GM19468 (cell line): Measurements from ENCODE around the gene HSD17B12.

Experiments used
- ATAC-seq: cut with Tn5 transposase; IDR thresholded peaks from one replicate; pipeline ENCODE4 v1.9.1; 2021; ENCODE audit warnings: mild to moderate bottlenecking, moderate library complexity, moderate number of reproducible peaks; ENCODE audit not compliant: unreplicated experiment; ENCODE audit errors: extremely low read depth

HSD17B12 gene

DNA sequence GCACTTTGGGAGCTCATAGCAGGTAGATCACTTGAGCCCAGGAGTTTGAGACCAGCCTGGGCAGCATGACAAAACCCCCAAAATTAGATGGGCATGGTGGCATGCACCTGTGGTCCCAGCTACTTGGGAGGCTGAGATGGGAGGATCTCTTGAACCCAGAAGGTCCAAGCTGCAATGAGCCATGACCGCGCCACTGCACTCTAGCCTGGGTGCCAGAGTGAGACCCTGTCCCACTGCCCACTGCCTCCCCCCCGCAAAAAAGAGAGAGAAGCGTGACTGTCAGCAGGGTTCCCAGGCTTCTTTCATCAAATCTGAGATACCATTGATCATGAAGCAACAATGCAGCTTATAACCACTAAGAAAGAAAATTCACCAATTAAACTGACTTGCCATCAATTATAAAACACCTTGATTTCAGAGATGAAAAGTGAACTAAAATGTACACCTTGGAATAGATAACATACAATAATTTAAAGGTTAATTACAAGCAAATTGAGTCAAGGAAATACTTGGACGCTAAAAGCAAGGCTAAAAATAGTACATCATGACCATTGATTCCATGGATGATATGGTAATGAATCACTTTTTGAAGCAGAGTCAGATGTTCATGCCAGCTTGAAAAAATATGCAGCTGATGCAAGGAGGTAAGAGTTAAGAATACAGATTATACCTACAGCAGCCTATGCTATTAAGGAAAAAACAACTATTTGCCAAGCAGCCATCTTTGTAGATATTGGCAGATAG is 109.3 kb downstream of the HSD17B12 start:
- no peak for ATAC-seq

DNA sequence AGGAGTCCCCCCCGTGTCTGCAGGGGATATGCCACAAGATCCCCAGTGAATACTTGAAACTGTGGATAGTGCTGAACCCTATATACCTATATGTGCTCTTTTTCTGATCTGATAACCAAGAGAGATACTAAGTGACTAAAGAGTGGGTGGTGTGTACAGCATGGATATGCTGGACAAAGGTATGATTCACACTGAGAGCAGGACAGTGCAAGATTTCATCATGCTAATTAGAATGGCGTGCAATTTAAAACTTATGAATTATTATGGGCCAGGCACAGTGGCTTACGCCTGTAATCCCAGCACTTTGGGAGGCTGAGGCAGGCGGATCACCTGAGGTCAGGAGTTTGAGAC is 109.9 kb downstream of the HSD17B12 start:
- ATAC-seq, result no peak

DNA sequence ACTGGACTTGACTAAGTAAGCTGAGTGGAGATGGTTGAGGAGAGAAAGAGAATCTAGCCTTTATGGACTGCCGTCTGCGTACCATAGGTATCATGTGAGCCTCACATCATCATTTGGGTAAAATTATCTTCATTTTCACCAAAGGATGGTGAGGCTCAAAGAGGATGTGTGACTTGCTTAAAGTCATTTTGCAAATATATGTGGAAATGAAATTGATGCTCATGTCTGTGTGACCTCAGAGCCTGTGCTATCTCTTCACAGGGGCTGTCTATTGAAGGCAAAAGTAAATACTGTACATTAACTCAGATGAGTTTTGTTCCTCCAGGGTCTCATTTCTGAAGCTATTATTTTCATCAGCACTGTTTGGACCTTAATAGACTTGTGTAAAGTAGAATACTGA is 116.8 kb downstream of the HSD17B12 start:
- no peak for ATAC-seq

- no peak for ATAC-seq
These were observed 117.3 kb downstream of the HSD17B12 start for GRCh38 chr11:43797866-43798265.

DNA sequence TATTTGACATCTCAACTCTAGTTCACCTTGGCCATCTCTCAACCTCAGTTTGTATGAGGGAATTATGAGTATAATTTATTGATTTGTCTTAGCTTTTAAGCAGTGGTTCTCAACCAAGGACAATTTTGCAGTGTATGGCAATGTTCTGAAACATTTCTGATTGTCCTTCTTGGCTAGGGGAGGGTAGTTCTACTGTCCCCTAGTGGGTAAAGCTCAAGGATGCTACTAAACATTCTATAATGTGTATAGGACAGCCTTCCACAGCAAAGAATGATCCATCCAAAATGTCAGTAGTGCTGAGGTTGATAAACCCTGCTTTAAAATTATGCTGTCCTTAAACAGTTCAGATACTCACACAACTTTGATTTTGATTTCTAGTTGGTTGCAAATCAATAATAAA is 122.0 kb downstream of the HSD17B12 start:
- no peak for ATAC-seq

DNA sequence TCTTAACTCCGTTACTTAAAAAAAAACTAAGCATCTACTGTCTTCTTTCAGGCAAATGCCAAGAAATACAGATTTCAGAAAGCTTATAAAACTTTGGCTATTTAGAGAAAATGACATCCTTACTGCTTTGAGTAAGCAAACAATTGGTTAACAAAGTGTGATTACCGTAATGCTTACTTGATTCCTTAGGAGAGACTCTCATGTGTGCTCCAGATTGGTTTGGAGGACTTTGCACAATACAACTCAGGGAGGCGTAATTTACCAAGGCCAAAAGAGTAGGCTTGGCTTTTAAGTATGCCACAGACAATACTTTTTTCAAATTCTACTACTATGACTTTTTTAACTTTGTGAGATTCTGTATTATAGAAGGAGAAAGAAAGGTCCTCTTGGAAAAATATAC is 123.2 kb downstream of the HSD17B12 start:
- no peak for ATAC-seq

DNA sequence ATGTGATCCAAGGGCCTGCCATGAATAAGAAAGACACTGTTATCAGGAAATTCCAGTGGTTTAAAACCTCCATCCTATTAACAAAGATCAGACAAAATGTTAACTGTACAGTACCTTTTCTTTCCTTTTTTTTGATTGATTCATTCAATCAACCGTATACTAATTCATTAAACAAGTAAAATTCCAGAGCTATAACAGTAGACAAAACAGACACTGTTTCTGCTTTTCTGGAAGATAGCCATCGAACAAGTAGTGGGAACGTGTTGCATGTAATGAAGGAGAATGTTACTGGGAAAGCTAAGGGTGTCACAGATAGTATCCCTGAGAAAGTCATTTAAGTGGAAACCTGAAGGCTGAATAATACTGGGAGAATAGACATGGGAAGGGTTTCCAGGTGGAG is 126.4 kb downstream of the HSD17B12 start:
- ATAC-seq, result no peak

DNA sequence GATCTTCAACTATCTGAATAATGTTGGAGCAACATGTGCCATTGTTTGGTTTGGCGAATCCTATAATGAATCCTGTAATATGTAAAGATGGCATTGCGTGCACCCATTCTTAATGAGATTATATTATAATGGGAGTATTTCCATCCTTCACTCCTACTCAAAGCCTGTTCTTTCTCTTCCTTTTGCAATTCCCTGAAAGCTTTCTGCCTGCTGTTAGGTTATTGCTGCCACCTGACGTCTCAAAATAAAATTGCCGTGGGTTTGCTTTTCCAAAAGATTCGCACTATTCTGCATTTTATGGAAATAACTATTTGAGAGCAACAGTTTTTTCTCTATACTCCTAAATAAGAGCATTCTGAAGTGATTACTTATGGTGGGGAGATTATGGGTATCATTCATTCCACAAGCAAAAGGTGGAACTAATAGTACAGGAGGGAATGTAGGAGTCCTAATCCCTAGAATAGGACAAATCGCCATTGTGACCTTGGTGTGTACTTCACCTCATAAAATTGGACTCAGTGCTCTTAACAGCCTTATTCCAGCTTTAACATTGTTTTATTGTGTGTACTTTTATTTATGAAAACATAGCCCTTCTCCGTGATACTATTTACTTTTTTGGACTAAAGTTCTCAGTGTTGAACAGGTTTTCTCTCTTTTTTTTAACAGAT is 130.5 kb downstream of the HSD17B12 start:
- ATAC-seq, result no peak

- ATAC-seq, result no peak
These were observed 131.9 kb downstream of the HSD17B12 start for GRCh38 chr11:43812471-43812870.

DNA sequence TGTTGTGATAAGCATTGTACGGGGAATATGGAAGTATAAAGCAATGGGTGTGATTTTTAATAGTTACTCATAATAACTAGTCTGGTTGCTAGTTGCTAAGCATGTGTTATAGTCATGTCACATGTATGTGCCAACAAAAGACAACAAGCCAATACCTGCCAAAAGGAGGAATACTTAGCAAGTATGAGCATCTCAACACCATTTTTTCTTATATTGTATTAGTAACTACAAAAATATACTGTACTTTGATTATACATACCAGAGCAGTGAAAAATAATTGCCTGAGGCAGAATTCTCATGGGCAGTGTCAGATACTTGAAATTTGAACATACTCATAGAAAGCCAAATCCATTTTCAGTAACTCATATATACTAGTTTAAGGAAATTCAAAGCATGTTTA is 137.7 kb downstream of the HSD17B12 start:
- no peak for ATAC-seq

- no peak for ATAC-seq
These were observed 139.4 kb downstream of the HSD17B12 start for GRCh38 chr11:43819926-43820325.

DNA sequence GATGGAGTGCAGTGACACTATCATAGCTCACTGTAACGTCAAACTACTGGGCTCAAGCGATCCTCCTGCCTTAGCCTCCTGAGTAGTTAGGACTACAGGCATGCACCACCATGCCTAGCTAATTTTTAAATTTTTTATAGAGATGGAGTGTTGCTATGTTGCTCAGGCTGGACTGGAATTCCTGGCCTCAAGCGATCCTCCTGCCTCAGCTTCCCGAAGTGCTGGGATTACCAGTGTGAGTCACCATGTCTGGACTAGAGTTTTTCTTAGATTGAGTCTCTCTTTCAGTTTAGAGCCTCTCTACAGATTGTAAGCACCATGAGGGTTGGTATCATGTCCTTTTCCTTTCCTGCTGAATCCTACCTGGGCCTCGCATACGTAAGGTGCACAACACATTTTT is 142.8 kb downstream of the HSD17B12 start:
- ATAC-seq, result no peak

DNA sequence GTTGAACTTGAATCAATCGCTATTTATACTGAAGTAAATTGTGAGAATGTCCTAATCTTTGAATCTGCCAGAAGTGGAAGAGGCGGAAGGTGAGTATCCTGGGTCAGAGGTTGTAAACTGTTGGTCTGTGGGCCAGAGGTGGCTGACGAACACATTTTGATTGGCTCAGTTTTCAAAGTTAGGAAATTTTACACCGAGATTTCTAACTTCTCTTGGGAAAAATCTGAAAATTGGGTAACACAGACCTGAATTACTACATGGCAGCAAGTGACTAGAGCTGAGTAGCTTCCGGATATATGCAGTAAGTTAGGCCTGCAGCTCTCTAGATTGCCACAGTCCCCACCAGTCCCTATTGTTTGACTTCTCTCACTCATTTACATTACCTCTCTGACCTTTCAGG is 143.3 kb downstream of the HSD17B12 start:
- no peak for ATAC-seq

DNA sequence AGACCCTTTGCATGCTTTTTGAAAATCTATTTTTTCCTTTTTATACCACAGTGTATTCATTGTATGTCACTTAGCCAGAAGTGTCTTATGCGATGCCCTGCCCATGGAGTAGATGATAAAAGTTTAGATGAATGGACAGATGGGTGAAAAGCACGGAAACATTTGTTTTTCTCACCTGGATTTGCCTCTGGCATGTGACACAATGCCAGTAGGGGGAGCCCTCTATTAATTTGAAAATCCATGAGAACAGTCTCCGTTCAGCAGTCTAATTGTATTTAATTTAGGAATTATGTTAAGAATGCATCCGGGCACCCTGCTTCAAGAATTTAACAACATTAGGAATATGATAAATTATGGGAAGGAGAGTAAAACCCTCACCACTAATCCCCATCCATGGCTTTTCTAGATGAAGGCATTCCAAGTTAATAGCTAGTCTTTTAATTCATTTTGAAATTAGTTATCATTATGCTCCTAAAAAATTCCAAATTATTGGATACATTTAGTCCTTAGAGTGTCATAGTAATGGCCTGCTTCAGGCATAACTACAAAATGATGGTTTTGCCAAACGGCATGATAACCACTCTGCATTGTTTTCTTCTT is 144.8 kb downstream of the HSD17B12 start:
- no peak for ATAC-seq

GRCh38 chr11:43830928-43831440 is 150.4 kb downstream of the HSD17B12 start:
- no peak for ATAC-seq

GRCh38 chr11:43832536-43832935 is 152.0 kb downstream of the HSD17B12 start:
- no peak for ATAC-seq

- ATAC-seq, result no peak
These were observed 153.1 kb downstream of the HSD17B12 start for GRCh38 chr11:43833657-43834073.

- no peak for ATAC-seq
These were observed 153.7 kb downstream of the HSD17B12 start for GRCh38 chr11:43834286-43834685.

GRCh38 chr11:43835104-43835503 is 154.6 kb downstream of the HSD17B12 start:
- ATAC-seq, result no peak

DNA sequence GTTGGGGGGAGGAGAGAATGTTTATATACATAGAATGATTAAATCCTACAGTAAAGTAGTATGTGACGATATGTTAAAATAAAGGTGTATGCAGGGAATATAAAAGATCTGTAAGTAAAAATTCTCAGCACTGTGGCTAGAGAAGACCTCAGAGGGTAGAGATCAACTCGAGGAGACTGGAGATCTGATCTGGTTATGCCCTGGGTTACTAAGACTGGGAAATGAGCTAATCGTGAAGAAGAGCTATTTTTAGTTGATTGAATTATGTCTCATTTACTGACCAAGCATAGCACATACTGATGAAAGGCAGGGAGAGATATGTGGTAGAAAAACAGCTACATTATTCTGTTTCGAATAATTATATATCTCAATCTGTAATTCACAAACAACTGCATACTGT is 157.3 kb downstream of the HSD17B12 start:
- ATAC-seq, result no peak

DNA sequence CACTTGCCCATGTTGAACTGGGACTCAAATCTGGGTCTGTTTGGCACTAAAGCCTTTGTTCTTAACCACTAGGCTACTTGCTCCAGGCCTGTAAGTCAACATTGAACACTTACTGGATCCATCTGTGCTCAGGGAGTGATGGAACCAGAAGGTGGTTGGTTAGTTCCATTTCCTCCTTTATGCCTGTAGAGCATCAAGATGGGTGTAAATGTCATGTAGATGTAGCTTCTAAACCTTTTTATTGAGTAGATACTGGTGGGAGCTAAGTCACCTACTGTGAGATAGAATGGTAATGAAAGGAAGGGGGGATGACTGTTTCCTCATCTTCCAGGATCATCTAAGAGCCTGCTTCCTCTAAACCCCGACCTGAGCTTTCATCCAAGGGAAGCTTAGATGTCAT is 161.5 kb downstream of the HSD17B12 start:
- no peak for ATAC-seq
